T-helper 1 cell treated with Interleukin-12 subunit alpha and Interleukin-12 subunit beta and Interleukin-4 antibody, amounts not matched to agents 30 ng/mL and 1 ng/mL, for 36 hours (primary cell): Measurements from ENCODE around the gene GPS1. TPM values are rescaled to one million over a fixed set of nuclear protein-coding genes. Genes with fewer than 3 reads are reported as not detected.

ENCODE experiments used
- intact Hi-C: fragments of 100-400 bp; cut with micrococcal nuclease; formaldehyde crosslinking; loops from one replicate; pipeline ENCODE4 v1.15.1; 2024
- total RNA-seq: library from RNA; stranded (reverse); gene quantifications from 2 replicates; pipeline ENCODE4 v1.2.3, GENCODE V29; 2022

The GPS1 gene
- total RNA-seq, 1 donor from 2014 or later: 87.9 TPM

DNA sequence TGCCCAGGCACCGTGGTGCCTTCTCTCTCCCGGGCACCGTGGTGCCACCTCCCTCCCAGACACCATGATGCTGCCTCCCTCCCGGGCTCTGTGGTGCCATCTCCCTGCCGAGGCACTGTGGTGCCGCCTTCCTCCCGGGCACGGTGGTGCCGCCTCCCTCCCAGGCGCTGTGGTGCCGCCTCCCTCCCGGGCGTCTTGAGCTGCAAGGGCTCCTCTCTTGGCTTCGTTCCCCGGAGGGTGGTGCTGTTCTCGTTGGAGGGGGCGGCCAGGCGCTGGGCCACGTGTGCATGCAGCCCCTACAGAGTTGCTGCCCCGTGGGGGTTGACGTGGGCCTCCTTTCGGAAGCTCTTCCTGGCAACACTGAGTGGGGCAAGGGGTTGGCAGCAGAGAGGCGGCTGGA lies 37.3 kb upstream of the GPS1 start:
- intact Hi-C loops: no loop called here

DNA sequence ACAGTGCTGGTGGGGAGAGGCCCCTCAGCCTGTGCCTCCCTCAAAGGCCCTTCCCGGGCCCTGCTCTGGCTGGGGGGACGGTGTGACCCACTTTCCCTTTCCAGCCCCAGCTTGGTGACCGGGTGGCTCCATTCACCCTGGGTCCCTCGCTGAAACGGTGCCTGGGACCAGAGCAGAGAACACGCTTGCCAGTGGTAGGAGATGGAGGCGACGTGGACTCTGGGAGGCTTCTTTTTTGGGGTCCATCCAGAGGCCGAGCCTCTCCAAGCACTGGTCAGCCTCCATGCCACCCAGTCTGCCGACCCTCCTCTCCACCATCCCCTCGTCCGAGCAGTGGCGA lies 36.8 kb upstream of the GPS1 start:
- intact Hi-C loops: no loop called here

DNA sequence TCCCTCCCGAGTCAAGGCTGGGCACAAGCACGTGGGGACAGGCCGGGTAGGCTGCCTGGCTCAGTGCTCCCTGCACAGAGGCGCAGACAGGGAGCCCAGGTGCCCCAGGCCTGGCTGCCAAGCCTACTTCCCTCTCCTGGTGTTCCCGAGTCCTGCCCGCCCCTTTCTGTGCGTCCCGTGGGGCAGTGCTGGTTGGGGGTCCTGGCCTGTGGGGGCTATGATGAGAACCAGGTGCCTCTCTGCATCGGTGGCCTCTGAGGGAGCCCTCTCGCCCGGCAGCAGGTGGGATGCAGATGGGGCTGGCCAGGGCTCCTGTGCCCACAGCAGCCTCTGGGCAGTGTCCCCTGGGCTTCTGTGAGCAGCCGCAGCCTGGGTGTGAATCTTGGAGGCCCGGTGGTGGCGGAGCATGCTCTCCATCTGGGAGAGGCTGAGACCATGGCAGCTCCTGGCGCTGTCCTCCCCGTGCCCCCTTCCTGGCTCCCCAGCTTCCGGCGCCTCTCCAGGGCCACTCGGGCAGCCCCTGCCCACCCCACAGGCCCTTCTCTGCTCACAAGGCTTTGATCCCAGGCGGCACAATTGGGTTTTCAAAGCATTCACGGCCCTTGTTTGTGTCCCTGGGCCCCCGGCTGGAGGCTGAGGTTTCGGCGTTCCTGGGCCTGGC lies 36.3 kb upstream of the GPS1 start:
- intact Hi-C loops: no loop called here

DNA sequence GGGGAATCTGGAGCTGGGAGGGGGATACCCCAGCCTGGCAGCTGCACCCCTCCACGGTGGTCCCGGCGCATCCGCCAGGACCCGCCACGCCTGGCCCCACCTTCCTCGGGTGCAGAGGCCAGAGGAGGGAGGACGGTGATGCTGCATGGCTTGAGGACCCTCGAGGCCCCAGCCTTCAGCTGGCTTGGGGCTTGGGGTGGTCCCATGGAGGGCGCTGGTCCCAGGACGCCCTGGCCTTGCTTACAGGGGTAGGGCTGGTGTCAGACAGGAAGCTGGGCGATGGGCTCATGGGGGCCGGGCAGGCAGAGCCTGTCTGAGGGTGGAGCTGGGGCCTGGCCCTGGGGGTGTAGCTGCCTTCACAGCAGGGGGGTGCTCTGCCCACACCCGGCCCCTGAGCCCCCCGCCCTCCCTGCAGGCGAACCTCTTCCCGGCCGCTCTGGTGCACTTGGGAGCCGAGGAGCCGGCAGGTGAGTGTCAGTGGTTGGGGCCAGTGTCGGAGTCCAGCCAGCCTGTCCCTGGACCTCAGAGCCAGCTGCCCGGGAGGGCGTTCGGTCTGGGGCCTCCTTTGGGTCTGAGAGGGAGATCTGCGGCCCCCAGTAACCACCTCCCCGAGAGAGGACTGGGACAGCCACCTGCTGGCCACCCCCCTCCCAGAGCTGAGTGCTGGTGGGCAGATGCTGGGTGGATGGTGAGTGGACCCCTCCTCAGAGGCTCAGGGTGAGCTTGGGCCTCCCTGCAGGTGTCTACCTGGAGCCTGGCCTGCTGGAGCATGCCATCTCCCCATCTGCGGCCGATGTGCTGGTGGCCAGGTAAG lies 35.4 kb upstream of the GPS1 start:
- intact Hi-C loops: no loop called here

DNA sequence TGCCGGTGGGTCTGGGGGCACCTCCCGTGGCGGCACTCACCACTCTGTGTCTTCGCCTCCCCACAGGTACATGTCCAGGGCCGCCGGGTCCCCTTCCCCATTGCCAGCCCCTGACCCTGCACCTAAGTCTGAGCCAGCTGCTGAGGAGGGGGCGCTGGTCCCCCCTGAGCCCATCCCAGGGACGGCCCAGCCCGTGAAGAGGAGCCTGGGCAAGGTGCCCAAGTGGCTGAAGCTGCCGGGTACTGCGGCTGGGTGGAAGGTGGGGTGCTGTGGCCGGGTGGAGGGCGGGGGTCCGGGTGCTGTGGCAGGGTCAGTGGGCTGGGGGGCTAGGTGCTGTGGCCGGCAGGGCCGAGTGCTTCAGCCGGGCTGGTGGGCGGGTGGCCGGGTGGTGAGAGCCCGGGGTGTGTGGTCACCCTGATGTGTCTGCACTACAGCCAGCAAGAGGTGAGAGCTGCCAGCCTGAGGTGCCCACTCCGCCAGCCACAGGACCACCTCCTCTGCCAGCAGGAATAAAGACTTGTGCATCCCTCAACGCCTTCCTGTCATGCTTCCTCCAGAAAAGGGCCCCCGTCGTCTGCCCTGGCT lies 34.7 kb upstream of the GPS1 start:
- intact Hi-C loops: no loop called here

DNA sequence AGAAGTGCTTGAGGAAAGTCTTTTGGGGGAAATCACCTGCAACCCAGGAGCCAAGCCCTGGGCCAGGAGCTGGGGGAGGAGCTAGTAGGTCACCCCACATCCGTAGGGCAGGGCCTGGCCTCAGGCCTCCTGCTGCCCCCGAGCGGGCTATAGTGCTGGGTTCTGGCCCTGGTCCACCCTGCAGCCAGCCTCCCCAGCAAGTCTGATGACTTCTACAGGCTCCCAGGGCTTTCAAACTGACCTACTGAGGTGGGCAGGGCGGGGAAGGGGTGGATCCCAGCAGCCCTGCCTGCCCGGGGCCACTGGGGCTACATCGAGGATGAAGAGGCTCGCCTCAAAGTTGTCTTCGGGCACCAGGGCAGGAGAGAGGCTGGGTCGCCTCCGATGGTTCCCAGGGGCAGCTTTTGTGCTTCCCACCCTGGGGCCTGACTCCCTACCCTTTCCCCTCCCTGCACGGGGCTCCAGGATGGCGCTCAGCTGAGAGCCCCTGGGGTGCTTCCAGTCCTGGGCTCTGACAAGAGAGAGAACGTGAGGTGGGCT lies 34.0 kb upstream of the GPS1 start:
- intact Hi-C loops: no loop called here

DNA sequence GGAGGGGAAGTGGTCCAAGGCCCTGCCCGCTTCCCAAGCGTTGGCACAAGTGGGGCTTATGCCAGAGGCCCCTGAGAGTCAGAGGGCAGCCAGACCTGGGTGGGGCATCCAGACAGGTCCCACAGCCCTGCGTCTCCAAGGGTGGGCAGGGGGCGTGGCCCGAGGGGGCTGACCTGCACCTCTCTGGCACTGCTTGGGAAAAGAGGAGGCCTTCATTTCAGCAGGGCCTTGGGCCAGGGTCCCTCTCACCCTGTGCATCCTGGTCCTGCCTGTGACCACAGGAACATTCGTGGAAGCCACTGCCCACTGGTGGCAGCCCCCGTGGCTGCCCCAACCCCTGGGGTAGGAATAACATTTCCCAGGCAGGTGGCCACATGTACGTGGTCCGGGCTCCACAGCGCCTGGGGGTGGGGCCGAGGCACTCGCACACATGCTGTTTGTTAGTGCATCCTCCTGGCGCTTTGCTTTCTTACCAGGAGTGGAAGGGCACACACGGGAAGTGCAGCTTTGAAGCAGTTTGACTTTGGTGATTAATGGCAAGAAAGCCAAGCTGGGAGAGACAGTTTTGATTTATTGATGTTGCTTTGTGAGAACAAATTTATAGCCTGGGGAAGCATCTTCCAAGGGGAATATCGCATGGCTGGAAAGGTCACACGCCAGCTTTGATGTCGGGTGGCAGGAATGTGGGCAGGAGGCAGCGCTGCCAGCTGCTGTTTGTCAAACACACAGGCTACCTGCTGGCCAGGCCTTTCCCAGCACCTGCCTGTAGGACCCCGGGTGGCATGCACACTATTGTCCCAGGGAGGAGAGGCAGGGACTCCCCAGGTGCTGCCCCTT lies 33.3 kb upstream of the GPS1 start:
- intact Hi-C loops: no loop called here

DNA sequence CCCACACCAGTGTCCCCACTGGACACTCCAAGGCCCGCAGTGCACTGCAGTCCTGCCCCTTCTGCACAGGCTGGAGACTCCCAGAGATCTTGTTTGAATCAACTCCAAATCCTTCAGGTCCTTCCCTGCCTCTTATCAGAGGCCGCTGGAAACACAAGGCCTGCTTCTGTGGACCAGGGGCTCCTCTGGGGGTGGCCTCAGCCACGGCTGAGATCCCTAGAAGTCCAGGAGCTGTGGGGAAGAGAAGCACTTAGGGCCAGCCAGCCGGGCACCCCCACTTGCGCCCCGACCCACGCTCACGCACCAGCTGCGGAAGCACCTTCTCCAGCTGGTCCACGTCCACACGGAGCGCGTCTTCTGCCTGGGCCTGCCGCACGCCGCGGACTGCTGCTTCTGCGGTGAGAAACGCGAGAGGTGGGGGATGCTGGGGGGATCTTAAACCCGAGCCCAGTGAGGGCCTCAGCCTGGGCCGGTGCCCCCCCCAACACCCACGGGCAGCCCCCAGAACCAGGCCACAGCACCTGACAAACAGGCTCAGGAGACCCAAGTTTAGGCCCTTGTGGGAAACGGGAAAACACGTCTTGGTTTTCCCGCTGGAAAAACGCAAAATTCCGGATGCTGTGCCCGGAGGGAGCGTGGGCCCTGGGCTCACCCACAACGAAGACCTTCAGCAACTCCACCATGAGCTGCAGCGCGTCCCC lies 32.6 kb upstream of the GPS1 start:
- intact Hi-C loops: no loop called here

DNA sequence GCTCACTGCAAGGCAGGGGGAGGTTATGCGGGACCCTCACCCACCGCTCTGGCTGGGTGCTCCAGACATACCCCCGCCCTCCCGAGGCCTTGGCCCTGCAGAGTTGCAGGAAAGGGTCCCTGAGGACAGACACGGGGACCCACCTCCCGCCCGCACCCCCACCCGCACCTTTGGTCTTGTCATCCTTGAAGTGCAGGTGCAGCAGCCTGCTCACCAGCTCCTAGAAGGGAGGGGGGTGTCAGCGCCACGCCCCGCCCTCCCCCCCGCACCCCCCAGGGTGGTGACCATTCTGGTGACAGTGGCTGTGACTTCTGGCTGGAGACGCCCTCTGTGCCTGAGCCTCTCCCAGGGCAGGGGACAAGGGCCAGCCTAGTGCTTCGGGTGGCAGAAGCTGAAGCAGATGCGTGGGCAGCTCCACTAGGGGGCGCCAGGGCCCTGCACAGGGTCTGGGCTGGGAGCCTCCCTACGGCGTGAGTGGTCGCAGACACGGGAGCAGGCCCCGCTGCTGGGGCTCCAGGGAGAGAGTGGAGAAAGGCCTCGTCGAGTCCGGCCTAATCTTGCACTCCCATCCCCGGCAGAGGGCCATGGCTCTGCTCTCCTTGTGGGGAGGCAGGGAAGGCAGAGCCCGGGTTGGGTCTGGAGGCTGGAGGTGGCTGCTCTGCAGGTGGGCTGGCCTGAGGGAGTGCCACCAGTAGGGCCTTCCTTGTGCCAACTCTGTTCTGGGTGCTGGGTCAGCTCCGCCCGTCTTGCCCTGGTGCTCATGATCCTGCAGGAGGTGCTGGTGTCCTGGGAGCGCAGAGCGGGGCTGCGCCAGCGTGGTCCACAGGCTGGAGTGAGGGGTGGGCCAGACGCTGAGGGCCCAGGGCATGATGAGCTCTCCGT lies 31.8 kb upstream of the GPS1 start:
- intact Hi-C loops: loop anchor here (5.0 kb wide), 3 partner anchors 47 to 508 kb away; partner anchors contain the start of genes ACTG1, DUS1L and PCYT2

DNA sequence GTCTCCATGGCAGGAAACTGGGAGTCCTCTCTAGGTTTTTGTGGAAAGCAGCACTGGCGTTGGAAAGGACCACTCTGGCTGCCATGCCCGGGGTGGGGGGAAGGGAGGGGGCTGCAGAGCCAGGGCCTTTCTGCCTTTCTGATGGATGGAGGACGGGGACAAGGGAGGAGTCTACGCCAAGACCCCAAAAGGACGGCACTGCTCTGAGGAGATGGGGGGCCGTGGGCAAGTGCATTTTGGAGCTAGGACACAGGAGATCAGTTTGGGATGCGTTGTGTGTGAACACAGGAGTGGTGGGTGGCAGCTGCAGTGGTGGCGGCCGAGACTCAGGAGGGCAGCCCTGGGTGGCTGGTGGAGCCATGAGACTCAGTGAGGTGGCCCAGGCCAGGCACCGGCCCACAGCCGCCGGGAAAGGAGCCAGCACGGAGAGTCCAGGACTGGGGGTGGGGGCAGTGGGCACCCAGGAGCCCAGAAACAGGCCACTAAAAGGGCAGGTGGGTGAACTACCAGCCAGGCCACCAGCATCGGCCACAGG lies 31.1 kb upstream of the GPS1 start:
- intact Hi-C loops: loop anchor here (1.0 to 5.0 kb wide), 4 partner anchors 47 to 508 kb away; partner anchors contain the start of genes ACTG1, DUS1L and PCYT2

DNA sequence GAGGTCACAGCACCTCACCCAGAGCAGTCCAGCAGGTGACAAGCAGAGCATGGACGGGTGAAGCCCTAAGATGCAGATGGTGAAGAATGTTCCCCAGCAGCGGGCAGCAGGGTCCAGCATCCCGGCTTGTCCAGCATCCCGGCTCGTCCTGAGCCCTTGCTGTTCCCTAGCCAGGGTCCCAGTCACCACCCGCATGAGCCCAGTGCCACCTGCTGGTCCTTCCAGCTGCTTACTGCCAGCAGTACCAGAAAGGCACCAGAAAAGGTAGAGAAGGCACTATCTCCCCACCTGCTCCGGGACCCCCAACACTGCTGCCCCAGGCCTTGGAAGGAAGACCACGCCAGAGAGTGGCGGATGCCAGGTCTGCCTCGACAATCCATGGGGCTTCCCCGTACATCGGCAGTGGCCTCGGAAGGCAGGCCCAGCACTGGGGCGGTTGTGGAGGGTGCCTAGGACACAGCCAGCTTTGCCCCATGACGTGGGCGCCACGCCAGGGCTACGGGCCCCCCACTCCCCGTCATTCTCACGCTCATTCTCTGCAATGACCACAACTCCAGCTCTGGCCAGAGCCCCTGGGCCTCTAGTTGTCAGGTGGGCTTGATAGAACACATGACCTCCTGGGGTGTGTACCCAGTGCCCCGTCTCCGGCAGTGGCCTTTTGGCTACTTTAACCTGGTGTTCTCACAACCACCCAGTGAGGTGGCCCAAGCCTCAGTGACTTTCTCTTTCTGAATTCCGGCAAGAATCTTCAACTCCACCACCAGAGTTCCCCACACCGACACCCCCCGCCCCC lies 30.4 kb upstream of the GPS1 start:
- intact Hi-C loops: loop anchor here (1.0 to 5.0 kb wide), 4 partner anchors 46 to 509 kb away; partner anchors contain the start of genes ACTG1, DUS1L and PCYT2

DNA sequence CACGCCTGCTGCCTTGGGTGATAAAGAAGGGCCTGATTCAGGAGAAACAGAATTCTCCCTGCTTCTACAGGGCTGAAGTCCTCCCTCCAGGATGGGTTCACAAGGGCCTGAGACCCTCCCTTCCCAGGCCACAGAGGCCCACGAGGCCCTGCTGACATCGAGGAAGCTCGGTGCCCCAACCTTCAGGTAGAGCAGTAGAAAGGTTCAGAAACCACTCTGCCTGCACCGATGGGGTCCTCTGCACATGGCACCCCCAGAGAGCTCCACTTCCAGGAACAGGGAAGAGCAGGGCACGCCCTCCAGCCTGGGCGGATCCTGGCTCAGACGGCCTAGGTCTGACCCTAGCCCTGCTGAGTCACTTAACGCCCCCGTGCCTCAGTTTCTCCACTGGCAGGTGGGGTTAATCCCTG lies 29.8 kb upstream of the GPS1 start:
- intact Hi-C loops: loop anchor here (1.0 to 5.0 kb wide), 5 partner anchors 45 to 510 kb away; partner anchors contain the start of genes ACTG1, DUS1L and PCYT2

DNA sequence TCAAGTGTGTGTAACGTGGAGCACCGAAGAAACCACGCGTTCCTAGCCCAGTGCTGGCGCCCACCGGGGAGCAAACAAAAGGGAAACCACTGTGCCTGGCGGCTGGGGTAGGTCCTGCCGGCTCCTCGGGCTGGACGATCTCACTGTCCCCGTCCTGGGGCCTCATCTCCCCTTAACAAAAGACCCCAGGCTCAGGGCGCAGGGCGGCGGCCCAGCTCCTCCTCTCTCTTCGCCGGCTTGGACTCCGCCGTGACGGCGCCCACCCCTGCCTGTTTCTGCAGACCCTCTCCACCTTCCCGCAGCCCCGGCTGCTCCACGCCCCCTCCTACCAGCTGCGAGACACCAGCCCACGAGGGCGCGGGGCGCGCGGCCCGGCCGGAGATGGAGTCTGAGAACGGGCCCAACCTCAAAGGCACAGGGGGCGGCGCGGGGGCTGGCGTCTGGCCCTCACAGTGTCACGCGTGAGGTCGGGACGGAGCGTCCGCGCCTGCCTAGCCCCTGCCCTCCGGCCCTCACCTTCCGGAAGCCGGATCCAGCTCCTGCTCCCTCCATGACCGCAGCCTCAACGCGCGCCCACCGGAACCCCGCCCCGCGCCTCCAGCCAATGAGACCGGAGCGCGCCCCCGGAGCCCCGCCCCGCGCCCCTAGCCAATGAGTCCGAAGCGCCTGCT lies 29.3 kb upstream of the GPS1 start, which contains the start of gene CENPX:
Gene CENPX, minus strand, starts transcription at position 569 of the 671 bp plus-strand sequence. Its CDS starts 17 bp downstream, at position 552.
- intact Hi-C loops: loop anchor here (2.0 to 5.0 kb wide), 4 partner anchors 45 to 510 kb away; partner anchors contain the start of genes ACTG1, DUS1L and PCYT2

DNA sequence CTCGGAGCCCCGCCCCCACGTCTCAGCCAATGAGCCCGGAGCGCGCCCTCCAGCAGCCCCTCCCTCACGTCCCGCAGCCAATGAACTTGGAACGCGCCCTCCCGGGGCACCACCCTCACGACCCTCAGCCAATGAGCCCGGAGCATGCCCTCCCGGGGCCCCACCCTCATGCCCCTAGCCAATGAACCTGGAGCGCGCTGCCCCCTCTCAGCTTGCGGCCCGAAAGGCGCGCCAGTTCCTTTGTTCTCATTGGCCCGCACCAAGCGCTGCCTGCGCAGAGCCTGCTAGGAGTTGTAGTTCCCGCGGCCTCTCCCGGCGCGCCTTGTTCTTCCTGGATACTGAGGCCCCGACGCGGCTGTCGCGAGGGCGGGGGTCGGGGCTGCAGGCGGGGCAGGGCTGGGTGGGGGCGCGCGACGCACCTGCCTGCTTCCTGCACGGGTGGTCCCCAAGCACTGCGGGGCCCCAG lies 28.7 kb upstream of the GPS1 start, which contains the start of gene LRRC45:
Gene LRRC45, plus strand, starts transcription at position 325 of the 466 bp plus-strand sequence. CDS start 339 bp downstream, outside the sequence.
- intact Hi-C loops: loop anchor here (1.0 to 5.0 kb wide), 15 partner anchors 8 to 693 kb away; partner anchors contain the start of genes ACTG1, ALYREF, ANAPC11 and ASPSCR1

DNA sequence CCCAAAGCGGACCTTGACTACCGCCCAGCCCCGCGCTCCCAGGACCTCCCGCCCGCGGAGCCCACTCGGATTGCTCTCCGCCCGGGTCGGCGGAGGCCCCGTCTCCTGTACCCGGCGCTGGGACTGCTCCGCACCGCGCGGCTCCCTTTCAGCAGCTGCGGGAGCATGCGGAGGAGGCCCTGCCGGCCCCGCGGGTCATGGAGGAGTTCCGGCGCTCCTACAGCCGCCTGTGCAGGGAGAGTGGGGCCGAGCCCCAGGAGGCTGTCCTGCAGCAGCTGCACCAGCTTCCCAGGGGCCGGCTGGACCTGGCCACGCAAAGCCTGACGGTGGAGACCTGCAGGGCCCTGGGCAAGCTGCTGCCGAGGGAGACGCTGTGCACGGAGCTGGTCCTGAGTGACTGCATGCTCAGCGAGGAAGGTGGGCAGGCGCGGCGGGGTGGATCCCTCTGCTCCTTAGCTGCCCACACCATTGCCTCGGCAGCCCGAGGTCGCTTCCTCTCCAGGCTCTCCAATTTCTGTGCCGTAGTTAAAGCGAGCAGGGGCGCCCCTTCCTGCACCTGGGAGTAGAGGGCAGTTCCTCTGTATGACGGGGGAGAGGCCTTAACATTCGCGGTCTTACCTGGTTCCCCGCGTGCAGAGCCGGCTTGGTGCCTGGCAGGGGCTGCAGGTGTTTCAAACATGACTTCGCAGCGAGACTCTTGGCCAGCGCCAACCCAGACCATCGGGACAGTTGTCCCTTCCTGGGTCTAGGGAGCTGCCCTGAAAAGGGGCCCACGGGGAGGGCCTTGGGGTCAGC lies 28.1 kb upstream of the GPS1 start:
- intact Hi-C loops: loop anchor here (1.0 to 5.0 kb wide), 15 partner anchors 8 to 693 kb away; partner anchors contain the start of genes ACTG1, ALYREF, ANAPC11 and ASPSCR1

DNA sequence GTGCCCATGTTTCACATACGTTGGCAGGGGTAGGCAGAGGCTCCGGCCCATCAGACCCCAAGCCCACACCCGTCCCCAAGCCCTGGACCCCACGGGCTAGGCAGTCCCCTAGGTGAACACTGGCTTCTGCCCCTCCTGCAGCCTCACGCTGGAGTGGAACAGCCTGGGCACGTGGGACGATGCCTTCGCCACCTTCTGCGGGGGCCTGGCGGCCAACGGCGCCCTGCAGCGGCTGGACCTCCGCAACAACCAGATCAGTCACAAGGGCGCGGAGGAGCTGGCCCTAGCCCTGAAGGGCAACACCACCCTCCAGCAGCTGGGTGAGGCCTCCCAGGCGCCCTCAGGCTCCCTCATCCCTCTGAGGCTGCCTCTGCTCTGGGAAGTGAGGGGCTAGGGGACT lies 26.8 kb upstream of the GPS1 start:
- intact Hi-C loops: loop anchor here (5.0 kb wide), 3 partner anchors 42 to 513 kb away; partner anchors contain the start of genes ACTG1, DUS1L and PCYT2
